ENCODE measurements around the gene EIF4G3. TPM values are rescaled to one million over a fixed set of nuclear protein-coding genes. Genes with fewer than 3 reads are reported as not detected.
"Not testable (repeated sequence)": the region's sequence is repeated elsewhere in the genome, so short reads cannot be mapped to it uniquely, and the experiment has no call there.

Gene EIF4G3
- total RNA-seq, 1 donor from 2014 or later, result 97.4 TPM

- no peaks in the 10 kb centered on the region for H3K9me3 Mint-ChIP-seq (ENCODE audit: low read depth)
- peaks cover 1% of the 10 kb centered on the region for H3K4me1 Mint-ChIP-seq (ENCODE audit: low read depth)
- no peak for DNase-seq (ENCODE audit: low spot score, unreplicated experiment)
- no peaks in the 10 kb centered on the region for H3K36me3 Mint-ChIP-seq (ENCODE audit: insufficient read depth)
- H3K27me3 Mint-ChIP-seq, result no peaks in the 10 kb centered on the region
- no peak overlapping the region for H3K4me3 Mint-ChIP-seq (ENCODE audit: low read depth)
- H3K27ac Mint-ChIP-seq, result no peak overlapping the region
- no peak for TF ChIP-seq CTCF (IDR thresholded peaks at IDR 0.05; ENCODE audit: unreplicated experiment)
Observed at GRCh38 chr1:21184276-21184675, 7.6 kb upstream of the EIF4G3 start.

- TF ChIP-seq CTCF (IDR thresholded peaks at IDR 0.05; ENCODE audit: unreplicated experiment), result no peak
- H3K9me3 Mint-ChIP-seq (ENCODE audit: low read depth), result no peaks in the 10 kb centered on the region
- no peak overlapping the region for H3K4me3 Mint-ChIP-seq (ENCODE audit: low read depth)
- H3K4me1 Mint-ChIP-seq (ENCODE audit: low read depth), result no peaks in the 10 kb centered on the region
- DNase-seq (ENCODE audit: low spot score, unreplicated experiment), result no peak
- no peak overlapping the region for H3K27ac Mint-ChIP-seq
- H3K27me3 Mint-ChIP-seq, result no peaks in the 10 kb centered on the region
- no peaks in the 10 kb centered on the region for H3K36me3 Mint-ChIP-seq (ENCODE audit: insufficient read depth)
Observed at GRCh38 chr1:21182181-21182731, 5.6 kb upstream of the EIF4G3 start.

GRCh38 chr1:21178271-21178670 lies 1.6 kb upstream of the EIF4G3 start:
- not testable (repeated sequence) for H3K9me3 Mint-ChIP-seq (ENCODE audit: low read depth); H3K27me3 Mint-ChIP-seq; DNase-seq (ENCODE audit: low spot score, unreplicated experiment); H3K36me3 Mint-ChIP-seq (ENCODE audit: insufficient read depth); H3K4me3 Mint-ChIP-seq (ENCODE audit: low read depth)
- Mint-ChIP-seq H3K4me1 (ENCODE audit: low read depth) (peaks cover 19% of the 10 kb centered on the region), H3K27ac (peak overlapping the region; percentile 35)

- Mint-ChIP-seq H3K4me1 (ENCODE audit: low read depth) (peaks cover 28% of the 10 kb centered on the region), H3K36me3 (ENCODE audit: insufficient read depth) (peaks cover 4% of the 10 kb centered on the region), H3K27me3 (no peaks in the 10 kb centered on the region), H3K9me3 (ENCODE audit: low read depth) (no peaks in the 10 kb centered on the region), H3K4me3 (ENCODE audit: low read depth) (peak overlapping the region; percentile 88), H3K27ac (peak overlapping the region; percentile 68)
- DNase-seq (ENCODE audit: low spot score, unreplicated experiment), result peak; percentile 22
- no peak for TF ChIP-seq CTCF (IDR thresholded peaks at IDR 0.05; ENCODE audit: unreplicated experiment)
Observed at GRCh38 chr1:21175670-21176581, 771 bp downstream of the EIF4G3 start.

- peak overlapping the region; percentile 68 for H3K27ac Mint-ChIP-seq
- no peaks in the 10 kb centered on the region for H3K9me3 Mint-ChIP-seq (ENCODE audit: low read depth)
- H3K36me3 Mint-ChIP-seq (ENCODE audit: insufficient read depth), result peaks cover 6% of the 10 kb centered on the region
- peak overlapping the region; percentile 88 for H3K4me3 Mint-ChIP-seq (ENCODE audit: low read depth)
- DNase-seq (ENCODE audit: low spot score, unreplicated experiment), result no peak
- TF ChIP-seq CTCF (IDR thresholded peaks at IDR 0.05; ENCODE audit: unreplicated experiment), result no peak
- no peaks in the 10 kb centered on the region for H3K27me3 Mint-ChIP-seq
- peaks cover 28% of the 10 kb centered on the region for H3K4me1 Mint-ChIP-seq (ENCODE audit: low read depth)
Observed at GRCh38 chr1:21175324-21175669, 1.4 kb downstream of the EIF4G3 start.

All from progenitor cell of endocrine pancreas (in vitro differentiated cells).